Mesenchymal stem cell (in vitro differentiated cells and primary cell): ENCODE measurements around the gene DMWD.
A peak's percentile ranks its signal among the peaks of the same experiment; 100 is the strongest.

ENCODE experiments used
- DNase-seq: peaks from one replicate; pipeline ENCODE4 v3.0.0-alpha.2; 2013
- H2AFZ ChIP-seq: one replicate; pipeline ENCODE4 v1.6.1; 2013; ENCODE audit warnings: low read depth, mild to moderate bottlenecking, control low read depth, inconsistent platforms, low read length, moderate library complexity
- H2AK5ac ChIP-seq: 2 replicates; pipeline ENCODE4 v1.6.1; 2013; ENCODE audit warnings: low read length, moderate library complexity, mild to moderate bottlenecking, inconsistent platforms; ENCODE audit not compliant: severe bottlenecking
- H2BK120ac ChIP-seq: one replicate; pipeline ENCODE4 v1.6.1; 2013; ENCODE audit warnings: low read depth, mild to moderate bottlenecking, inconsistent platforms, low read length, moderate library complexity
- H2BK12ac ChIP-seq, 2 experiments: one replicate each; pipeline ENCODE4 v1.6.1; 2013; ENCODE audit warnings: inconsistent platforms in 2 of 2, low read length in 2 of 2, mild to moderate bottlenecking in 2 of 2, moderate library complexity in 2 of 2, control low read depth in 1 of 2
- H2BK15ac ChIP-seq: one replicate; pipeline ENCODE4 v1.6.1; 2013; ENCODE audit warnings: mild to moderate bottlenecking, low read depth, inconsistent platforms; ENCODE audit not compliant: poor library complexity, severe bottlenecking
- H2BK5ac ChIP-seq: 2 replicates; pipeline ENCODE4 v1.6.1; 2013; ENCODE audit warnings: low read depth, mild to moderate bottlenecking, low read length, control low read depth, inconsistent platforms; ENCODE audit not compliant: poor library complexity, severe bottlenecking
- H3K14ac ChIP-seq, 2 experiments: one replicate each; pipeline ENCODE4 v1.6.1; 2013; ENCODE audit warnings: inconsistent platforms in 2 of 2, low read length in 2 of 2, control low read depth in 1 of 2, mild to moderate bottlenecking in 1 of 2, moderate library complexity in 1 of 2
- H3K18ac ChIP-seq, 2 experiments: one replicate each; pipeline ENCODE4 v1.6.1; 2013; ENCODE audit warnings: inconsistent platforms in 2 of 2, low read length in 2 of 2, control low read depth in 1 of 2, low read depth in 1 of 2, mild to moderate bottlenecking in 1 of 2
- H3K23ac ChIP-seq, 2 experiments: one replicate each; pipeline ENCODE4 v1.6.1; 2013; ENCODE audit warnings: inconsistent platforms in 2 of 2, low read length in 2 of 2, mild to moderate bottlenecking in 2 of 2, moderate library complexity in 2 of 2, control low read depth in 1 of 2
- H3K27ac ChIP-seq: 2 replicates; pipeline ENCODE4 v1.5.1; 2013; ENCODE audit warnings: mild to moderate bottlenecking, moderate library complexity, low read length, control low read depth, inconsistent platforms; ENCODE audit not compliant: poor library complexity, severe bottlenecking
- H3K27me3 ChIP-seq, 2 experiments: 2 replicates each; pipeline versions ENCODE4 v1.6.1 to v1.7.0; 2013; ENCODE audit warnings: low read length in 2 of 2, mild to moderate bottlenecking in 2 of 2, moderate library complexity in 2 of 2, control low read depth in 1 of 2, inconsistent platforms in 1 of 2; ENCODE audit not compliant: control insufficient read depth in 1 of 2, insufficient read depth in 1 of 2
- H3K36me3 ChIP-seq, 2 experiments: 2 replicates each; pipeline versions ENCODE4 v1.6.1 to v1.7.0; 2013; ENCODE audit warnings: low read length in 2 of 2, control low read depth in 1 of 2, inconsistent platforms in 1 of 2, low read depth in 1 of 2, mild to moderate bottlenecking in 1 of 2; ENCODE audit not compliant: insufficient read depth in 2 of 2, control insufficient read depth in 1 of 2
- H3K4ac ChIP-seq, 2 experiments: one replicate each; pipeline ENCODE4 v1.6.1; 2013; ENCODE audit warnings: inconsistent platforms in 2 of 2, low read length in 2 of 2, mild to moderate bottlenecking in 2 of 2, moderate library complexity in 2 of 2, control low read depth in 1 of 2, low read depth in 1 of 2
- H3K4me1 ChIP-seq: 2 replicates; pipeline ENCODE4 v1.6.1; 2013; ENCODE audit warnings: low read depth, low read length, control low read depth; ENCODE audit not compliant: control insufficient read depth, insufficient read depth
- H3K4me2 ChIP-seq: 2 replicates; pipeline ENCODE4 v1.6.1; 2013; ENCODE audit warnings: low read length, mild to moderate bottlenecking, inconsistent platforms; ENCODE audit not compliant: poor library complexity, severe bottlenecking
- H3K4me3 ChIP-seq, 2 experiments: 2 replicates each; pipeline versions ENCODE4 v1.5.1 to v1.7.0; 2013; ENCODE audit warnings: low read length in 2 of 2, mild to moderate bottlenecking in 2 of 2, control low read depth in 1 of 2, low read depth in 1 of 2; ENCODE audit not compliant: insufficient read depth in 1 of 2
- H3K79me1 ChIP-seq: replicated peaks from 2 replicates; pipeline ENCODE4 v1.6.1; 2013; ENCODE audit warnings: mild to moderate bottlenecking, control low read depth, low read length, inconsistent platforms; ENCODE audit not compliant: poor library complexity, severe bottlenecking
- H3K9ac ChIP-seq: 2 replicates; pipeline ENCODE4 v1.7.0; 2013; ENCODE audit warnings: mild to moderate bottlenecking, low read length, moderate library complexity
- H3K9me3 ChIP-seq: 2 replicates; pipeline ENCODE4 v1.7.0; 2013; ENCODE audit warnings: mild to moderate bottlenecking, low read length; ENCODE audit not compliant: control insufficient read depth
- H4K8ac ChIP-seq: one replicate; pipeline ENCODE4 v1.6.1; 2013; ENCODE audit warnings: inconsistent platforms, mild to moderate bottlenecking, low read length, moderate library complexity
- H4K91ac ChIP-seq: one replicate; pipeline ENCODE4 v1.6.1; 2013; ENCODE audit warnings: mild to moderate bottlenecking, low read length, inconsistent platforms
- WGBS: methylation state at CpG from one replicate; pipeline ENCODE4 v1.1.7; 2013; ENCODE audit warnings: mixed read lengths; 5-methylcytosine and 5-hydroxymethylcytosine counted together

The DMWD gene

DNA sequence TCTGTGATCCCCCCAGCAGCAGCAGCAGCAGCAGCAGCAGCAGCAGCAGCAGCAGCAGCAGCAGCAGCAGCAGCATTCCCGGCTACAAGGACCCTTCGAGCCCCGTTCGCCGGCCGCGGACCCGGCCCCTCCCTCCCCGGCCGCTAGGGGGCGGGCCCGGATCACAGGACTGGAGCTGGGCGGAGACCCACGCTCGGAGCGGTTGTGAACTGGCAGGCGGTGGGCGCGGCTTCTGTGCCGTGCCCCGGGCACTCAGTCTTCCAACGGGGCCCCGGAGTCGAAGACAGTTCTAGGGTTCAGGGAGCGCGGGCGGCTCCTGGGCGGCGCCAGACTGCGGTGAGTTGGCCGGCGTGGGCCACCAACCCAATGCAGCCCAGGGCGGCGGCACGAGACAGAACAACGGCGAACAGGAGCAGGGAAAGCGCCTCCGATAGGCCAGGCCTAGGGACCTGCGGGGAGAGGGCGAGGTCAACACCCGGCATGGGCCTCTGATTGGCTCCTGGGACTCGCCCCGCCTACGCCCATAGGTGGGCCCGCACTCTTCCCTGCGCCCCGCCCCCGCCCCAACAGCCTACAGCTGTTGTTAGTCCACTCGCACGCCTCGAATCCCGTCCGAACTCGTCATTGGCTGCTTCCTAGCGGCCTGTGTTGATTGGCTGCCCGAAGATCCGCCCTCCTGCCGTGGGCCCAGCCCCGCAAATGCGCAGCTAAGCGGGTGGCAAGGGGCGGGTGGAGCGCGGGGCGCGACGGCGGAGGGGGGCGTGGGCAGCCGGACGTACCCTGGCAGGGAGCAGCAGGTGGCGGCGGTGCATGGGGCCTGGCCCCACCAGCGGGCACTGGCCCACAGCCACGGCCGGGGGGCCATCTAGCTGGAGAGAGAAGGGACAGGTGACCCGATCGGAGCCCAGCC is 22.2 kb downstream of the DMWD start:
- Histone ChIP-seq H3K36me3 (peaks cover 38 to 41% of the 10 kb centered on the region in 2 experiments), H2BK120ac (no peak overlapping the region), H3K14ac (peak overlapping the region in 1 of 2 experiments; percentile 82), H3K4me2 (peak overlapping the region; percentile 98), H4K91ac (peak overlapping the region; percentile 95), H4K8ac (peak overlapping the region; percentile 88), H2BK5ac (no peak overlapping the region), H3K9me3 (no peaks in the 10 kb centered on the region), H3K4ac (peak overlapping the region; percentile 94 to 96), H2AFZ (no peak overlapping the region), H2AK5ac (no peak overlapping the region), H3K79me1 (peaks cover 9% of the 10 kb centered on the region), H3K4me3 (peak overlapping the region; percentile 63 to 78), H2BK12ac (peak overlapping the region; percentile 52 to 91), H3K18ac (peak overlapping the region; percentile 85 to 93), H3K4me1 (peaks cover 39% of the 10 kb centered on the region), H3K23ac (no peak overlapping the region), H3K27ac (peak overlapping the region; percentile 95), H3K9ac (peak overlapping the region; percentile 91), H2BK15ac (peak overlapping the region; percentile 55), H3K27me3 (no peaks in the 10 kb centered on the region)
- WGBS: 3% methylated on average over 79 of the region's 79 CpGs
- peak; percentile 99 for DNase-seq

DNA sequence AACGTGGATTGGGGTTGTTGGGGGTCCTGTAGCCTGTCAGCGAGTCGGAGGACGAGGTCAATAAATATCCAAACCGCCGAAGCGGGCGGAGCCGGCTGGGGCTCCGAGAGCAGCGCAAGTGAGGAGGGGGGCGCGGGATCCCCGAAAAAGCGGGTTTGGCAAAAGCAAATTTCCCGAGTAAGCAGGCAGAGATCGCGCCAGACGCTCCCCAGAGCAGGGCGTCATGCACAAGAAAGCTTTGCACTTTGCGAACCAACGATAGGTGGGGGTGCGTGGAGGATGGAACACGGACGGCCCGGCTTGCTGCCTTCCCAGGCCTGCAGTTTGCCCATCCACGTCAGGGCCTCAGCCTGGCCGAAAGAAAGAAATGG is 22.8 kb downstream of the DMWD start:
- H2BK5ac ChIP-seq: peak overlapping the region; percentile 51
- H3K4ac ChIP-seq: peak overlapping the region; percentile 94 to 96
- H2BK12ac ChIP-seq: peak overlapping the region; percentile 52 to 91
- no peak overlapping the region for H2BK15ac ChIP-seq
- peak overlapping the region; percentile 95 for H4K91ac ChIP-seq
- H3K4me2 ChIP-seq: peak overlapping the region; percentile 98
- no peaks in the 10 kb centered on the region for H3K9me3 ChIP-seq
- peak overlapping the region in 1 of 2 experiments; percentile 87 for H3K23ac ChIP-seq
- H3K36me3 ChIP-seq: peaks cover 36 to 44% of the 10 kb centered on the region in 2 experiments
- H3K4me1 ChIP-seq: peaks cover 44% of the 10 kb centered on the region
- peak overlapping the region; percentile 78 for H2AK5ac ChIP-seq
- peak overlapping the region; percentile 95 for H3K27ac ChIP-seq
- peak overlapping the region; percentile 43 to 82 for H3K14ac ChIP-seq
- H3K18ac ChIP-seq: peak overlapping the region; percentile 85 to 93
- H3K27me3 ChIP-seq: no peaks in the 10 kb centered on the region
- H3K4me3 ChIP-seq: peak overlapping the region; percentile 63 to 78
- H3K79me1 ChIP-seq: peaks cover 14% of the 10 kb centered on the region
- H4K8ac ChIP-seq: peak overlapping the region; percentile 88
- peak; percentile 68 for DNase-seq
- peak overlapping the region; percentile 91 for H3K9ac ChIP-seq
- peak overlapping the region; percentile 7 for H2AFZ ChIP-seq
- peak overlapping the region; percentile 71 for H2BK120ac ChIP-seq
- under 1% methylated on average over 27 of the region's 28 CpGs for WGBS

DNA sequence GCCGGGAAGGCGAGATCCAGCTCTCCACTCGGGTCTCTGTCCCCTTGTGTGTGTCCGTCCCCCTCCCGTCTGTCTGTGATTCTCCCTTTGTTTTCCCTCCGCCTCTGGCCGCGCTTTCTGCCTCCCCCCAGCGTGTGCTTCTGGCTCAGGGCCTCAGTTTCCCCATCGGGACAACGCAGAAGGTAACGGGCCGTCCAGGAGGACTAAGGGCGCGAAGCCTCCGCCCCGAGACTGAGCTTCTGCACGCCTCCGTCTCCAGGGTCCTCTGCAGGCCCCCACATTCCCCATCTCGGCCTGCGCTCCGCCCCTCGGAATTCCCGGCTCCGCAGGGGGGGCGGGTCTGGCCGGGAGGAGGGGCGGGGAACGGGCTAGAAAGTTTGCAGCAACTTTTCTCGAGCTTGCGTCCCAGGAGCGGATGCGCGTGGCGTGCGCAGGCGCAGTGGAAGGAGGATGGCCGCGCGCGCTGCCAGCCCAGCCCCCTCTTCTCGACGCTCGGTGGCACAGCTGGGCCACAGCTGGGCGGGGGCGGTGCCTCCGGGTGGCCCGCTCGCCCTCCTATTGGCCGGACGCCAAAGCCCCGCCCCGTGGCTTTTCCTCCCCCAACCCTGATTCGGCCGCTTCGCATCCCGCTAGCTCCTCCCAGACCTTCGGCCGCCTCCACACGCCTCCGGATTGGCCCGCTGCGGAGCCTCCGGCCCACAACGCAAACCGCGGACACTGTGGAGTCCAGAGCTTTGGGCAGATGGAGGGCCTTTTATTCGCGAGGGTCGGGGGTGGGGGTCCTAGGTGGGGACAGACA is 23.5 kb downstream of the DMWD start, which contains the start of gene SIX5:
Gene SIX5, minus strand, starts transcription at position 269 of the 799 bp plus-strand sequence. CDS start 408 bp downstream, outside the sequence.
- Histone ChIP-seq H3K23ac (peak within 1 kb of the TSS in 1 of 2 experiments; percentile 87), H3K27me3 (no peaks in the 10 kb centered on the region), H3K14ac (peak within 1 kb of the TSS; percentile 43 to 82), H2AFZ (peak within 1 kb of the TSS; percentile 29), H3K4me1 (peaks cover 47% of the 10 kb centered on the region), H2BK15ac (peak within 1 kb of the TSS; percentile 73), H3K4me3 (peak within 1 kb of the TSS; percentile 82 to 89), H4K8ac (peak within 1 kb of the TSS; percentile 88), H3K9ac (peak within 1 kb of the TSS; percentile 95), H4K91ac (peak within 1 kb of the TSS; percentile 95), H2BK5ac (peak within 1 kb of the TSS; percentile 84), H3K36me3 (peaks cover 31 to 42% of the 10 kb centered on the region in 2 experiments), H2BK12ac (peak within 1 kb of the TSS; percentile 52 to 91), H3K18ac (peak within 1 kb of the TSS; percentile 98 to 99), H2AK5ac (peak within 1 kb of the TSS; percentile 78), H3K4me2 (peak within 1 kb of the TSS; percentile 98), H3K27ac (peak within 1 kb of the TSS; percentile 95), H3K9me3 (no peaks in the 10 kb centered on the region), H3K4ac (peak within 1 kb of the TSS; percentile 94 to 96), H3K79me1 (peaks cover 14% of the 10 kb centered on the region), H2BK120ac (peak within 1 kb of the TSS; percentile 97)
- DNase-seq: peak; percentile 98
- under 1% methylated on average over 57 of the region's 70 CpGs for WGBS
